ENCODE data around the gene DBI. TPM values are rescaled to one million over a fixed set of nuclear protein-coding genes. Genes with fewer than 3 reads are reported as not detected.

DBI gene
- polyA plus RNA-seq, 4 donors: 461 to 1,006 (median 574) TPM

- no peak for FAIRE-seq
- H3K27ac ChIP-seq (ENCODE audit: low read depth in 1 of 3, low read length in 2 of 3): no peak overlapping the region
- no peak overlapping the region for H3K4me3 ChIP-seq (ENCODE audit: low read depth in 1 of 3, low read length in 3 of 3)
- no peaks in the 10 kb centered on the region for H3K27me3 ChIP-seq (ENCODE audit: control insufficient read depth in 3 of 3, insufficient read depth in 3 of 3, low read length in 3 of 3)
- DNase-seq: no peak
- H3K4me1 ChIP-seq (ENCODE audit: control insufficient read depth in 3 of 3, insufficient read depth in 2 of 3, low read depth in 1 of 3, low read length in 2 of 3): no peaks in the 10 kb centered on the region
- H3K9me3 ChIP-seq (ENCODE audit: control insufficient read depth in 2 of 2, insufficient read depth in 1 of 2, low read depth in 1 of 2, low read length in 1 of 2): no peaks in the 10 kb centered on the region
- H3K36me3 ChIP-seq (ENCODE audit: control insufficient read depth in 3 of 3, insufficient read depth in 2 of 3, low read depth in 1 of 3, low read length in 3 of 3): no peaks in the 10 kb centered on the region
- 71 to 84% (median 73%) methylated on average over 4 of the region's 4 CpGs for WGBS, 3 donors
These were observed 16.3 kb upstream of the DBI start for GRCh38 chr2:119350311-119350998.

DNA sequence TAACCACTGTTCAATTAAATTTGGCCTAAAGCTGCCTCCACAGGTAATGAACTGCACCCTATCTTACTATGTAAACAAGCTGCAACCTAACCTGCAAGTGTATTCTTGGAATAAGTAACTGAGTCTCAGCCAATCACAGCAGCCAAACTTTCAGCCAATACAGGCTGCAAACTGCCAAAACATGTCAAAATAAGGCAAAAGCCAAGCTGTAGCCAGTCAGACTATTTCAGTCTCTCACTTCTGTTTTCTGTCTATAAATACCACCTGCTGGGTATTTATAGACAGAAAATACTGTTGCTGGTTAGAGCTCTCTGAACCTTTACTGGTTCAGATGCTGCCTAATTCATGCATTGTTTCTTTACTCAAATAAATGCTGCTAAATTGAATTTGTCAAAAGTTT, 14.4 kb upstream of the DBI start:
- no peak for DNase-seq
- Histone ChIP-seq H3K27me3 (ENCODE audit: control insufficient read depth in 3 of 3, insufficient read depth in 3 of 3, low read length in 3 of 3) (no peaks in the 10 kb centered on the region), H3K27ac (ENCODE audit: low read depth in 1 of 3, low read length in 2 of 3) (no peak overlapping the region), H3K9me3 (ENCODE audit: control insufficient read depth in 2 of 2, insufficient read depth in 1 of 2, low read depth in 1 of 2, low read length in 1 of 2) (no peaks in the 10 kb centered on the region), H3K36me3 (ENCODE audit: control insufficient read depth in 3 of 3, insufficient read depth in 2 of 3, low read depth in 1 of 3, low read length in 3 of 3) (no peaks in the 10 kb centered on the region), H3K4me3 (ENCODE audit: low read depth in 1 of 3, low read length in 3 of 3) (no peak overlapping the region), H3K4me1 (ENCODE audit: control insufficient read depth in 3 of 3, insufficient read depth in 2 of 3, low read depth in 1 of 3, low read length in 2 of 3) (no peaks in the 10 kb centered on the region)
- FAIRE-seq: no peak

- DNase-seq (no peak), FAIRE-seq (no peak)
- H3K4me1 ChIP-seq (ENCODE audit: control insufficient read depth in 3 of 3, insufficient read depth in 2 of 3, low read depth in 1 of 3, low read length in 2 of 3): no peaks in the 10 kb centered on the region
- H3K27me3 ChIP-seq (ENCODE audit: control insufficient read depth in 3 of 3, insufficient read depth in 3 of 3, low read length in 3 of 3): no peaks in the 10 kb centered on the region
- no peaks in the 10 kb centered on the region for H3K36me3 ChIP-seq (ENCODE audit: control insufficient read depth in 3 of 3, insufficient read depth in 2 of 3, low read depth in 1 of 3, low read length in 3 of 3)
- no peak overlapping the region for H3K4me3 ChIP-seq (ENCODE audit: low read depth in 1 of 3, low read length in 3 of 3)
- H3K27ac ChIP-seq (ENCODE audit: low read depth in 1 of 3, low read length in 2 of 3): no peak overlapping the region
- 88 to 89% (median 89%) methylated on average over 1 of the region's 1 CpG for WGBS, 3 donors
- no peaks in the 10 kb centered on the region for H3K9me3 ChIP-seq (ENCODE audit: control insufficient read depth in 2 of 2, insufficient read depth in 1 of 2, low read depth in 1 of 2, low read length in 1 of 2)
These were observed 11.9 kb upstream of the DBI start for GRCh38 chr2:119354860-119355259.

DNA sequence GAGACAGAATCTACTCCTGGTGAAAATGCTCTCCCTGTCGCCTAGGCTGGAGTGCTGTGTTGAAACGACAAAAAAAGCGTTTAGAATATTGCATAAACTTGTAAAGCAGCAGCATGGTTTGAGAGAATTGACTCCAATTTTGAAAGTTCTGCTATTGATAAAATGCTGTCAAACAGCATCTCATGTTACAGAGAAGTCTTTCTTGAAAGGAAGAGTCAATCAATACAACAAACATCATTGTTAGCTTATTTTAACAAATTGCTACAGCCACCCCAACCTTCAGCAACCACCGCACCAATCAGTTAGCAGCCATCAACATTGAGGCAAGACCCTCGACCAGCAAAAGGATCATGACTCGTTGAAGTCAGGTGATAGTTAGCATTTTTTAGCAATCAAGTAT, 7.0 kb upstream of the DBI start:
- no peak overlapping the region for H3K4me3 ChIP-seq (ENCODE audit: low read depth in 1 of 3, low read length in 3 of 3)
- 88 to 93% (median 92%) methylated on average over 6 of the region's 6 CpGs for WGBS, 3 donors
- no peaks in the 10 kb centered on the region for H3K9me3 ChIP-seq (ENCODE audit: control insufficient read depth in 2 of 2, insufficient read depth in 1 of 2, low read depth in 1 of 2, low read length in 1 of 2)
- H3K27me3 ChIP-seq (ENCODE audit: control insufficient read depth in 3 of 3, insufficient read depth in 3 of 3, low read length in 3 of 3): no peaks in the 10 kb centered on the region
- no peak for DNase-seq
- H3K36me3 ChIP-seq (ENCODE audit: control insufficient read depth in 3 of 3, insufficient read depth in 2 of 3, low read depth in 1 of 3, low read length in 3 of 3): no peaks in the 10 kb centered on the region
- H3K4me1 ChIP-seq (ENCODE audit: control insufficient read depth in 3 of 3, insufficient read depth in 2 of 3, low read depth in 1 of 3, low read length in 2 of 3): peaks cover 0 to 2% (median 0%) of the 10 kb centered on the region in 3 donors
- no peak for FAIRE-seq
- no peak overlapping the region for H3K27ac ChIP-seq (ENCODE audit: low read depth in 1 of 3, low read length in 2 of 3)

GRCh38 chr2:119360423-119360966, 6.3 kb upstream of the DBI start:
- FAIRE-seq (no peak), DNase-seq (no peak)
- no peak overlapping the region for H3K27ac ChIP-seq (ENCODE audit: low read depth in 1 of 3, low read length in 2 of 3)
- H3K9me3 ChIP-seq (ENCODE audit: control insufficient read depth in 2 of 2, insufficient read depth in 1 of 2, low read depth in 1 of 2, low read length in 1 of 2): no peaks in the 10 kb centered on the region
- no peak overlapping the region for H3K4me3 ChIP-seq (ENCODE audit: low read depth in 1 of 3, low read length in 3 of 3)
- H3K27me3 ChIP-seq (ENCODE audit: control insufficient read depth in 3 of 3, insufficient read depth in 3 of 3, low read length in 3 of 3): no peaks in the 10 kb centered on the region
- peaks cover 2 to 4% (median 2%) of the 10 kb centered on the region in 3 donors for H3K4me1 ChIP-seq (ENCODE audit: control insufficient read depth in 3 of 3, insufficient read depth in 2 of 3, low read depth in 1 of 3, low read length in 2 of 3)
- no peaks in the 10 kb centered on the region for H3K36me3 ChIP-seq (ENCODE audit: control insufficient read depth in 3 of 3, insufficient read depth in 2 of 3, low read depth in 1 of 3, low read length in 3 of 3)
- 84 to 100% (median 88%) methylated on average over 2 of the region's 2 CpGs for WGBS, 3 donors

- H3K27me3 ChIP-seq (ENCODE audit: control insufficient read depth in 3 of 3, insufficient read depth in 3 of 3, low read length in 3 of 3): no peaks in the 10 kb centered on the region
- FAIRE-seq: no peak
- H3K4me3 ChIP-seq (ENCODE audit: low read depth in 1 of 3, low read length in 3 of 3): no peak overlapping the region
- no peak overlapping the region for H3K27ac ChIP-seq (ENCODE audit: low read depth in 1 of 3, low read length in 2 of 3)
- DNase-seq: no peak
- peaks cover 4 to 20% (median 5%) of the 10 kb centered on the region in 3 donors for H3K36me3 ChIP-seq (ENCODE audit: control insufficient read depth in 3 of 3, insufficient read depth in 2 of 3, low read depth in 1 of 3, low read length in 3 of 3)
- 87 to 92% (median 92%) methylated on average over 6 of the region's 6 CpGs for WGBS, 3 donors
- no peaks in the 10 kb centered on the region for H3K9me3 ChIP-seq (ENCODE audit: control insufficient read depth in 2 of 2, insufficient read depth in 1 of 2, low read depth in 1 of 2, low read length in 1 of 2)
- peaks cover 2 to 20% (median 4%) of the 10 kb centered on the region in 3 donors for H3K4me1 ChIP-seq (ENCODE audit: control insufficient read depth in 3 of 3, insufficient read depth in 2 of 3, low read depth in 1 of 3, low read length in 2 of 3)
These were observed 2.0 kb upstream of the DBI start for GRCh38 chr2:119364798-119365197.

- H3K27ac ChIP-seq (ENCODE audit: low read depth in 1 of 3, low read length in 2 of 3): peak overlapping the region in 1 of 3 donors; percentile 17
- no peaks in the 10 kb centered on the region for H3K27me3 ChIP-seq (ENCODE audit: control insufficient read depth in 3 of 3, insufficient read depth in 3 of 3, low read length in 3 of 3)
- peaks cover 2 to 20% (median 4%) of the 10 kb centered on the region in 3 donors for H3K4me1 ChIP-seq (ENCODE audit: control insufficient read depth in 3 of 3, insufficient read depth in 2 of 3, low read depth in 1 of 3, low read length in 2 of 3)
- FAIRE-seq: no peak
- DNase-seq: no peak
- whole genome bisulfite sequencing, 3 donors: 24 to 44% (median 44%) methylated on average over 6 of the region's 6 CpGs
- H3K36me3 ChIP-seq (ENCODE audit: control insufficient read depth in 3 of 3, insufficient read depth in 2 of 3, low read depth in 1 of 3, low read length in 3 of 3): peaks cover 7 to 23% (median 7%) of the 10 kb centered on the region in 3 donors
- H3K4me3 ChIP-seq (ENCODE audit: low read depth in 1 of 3, low read length in 3 of 3): peak overlapping the region in 2 of 3 donors; percentile 75 to 86
- H3K9me3 ChIP-seq (ENCODE audit: control insufficient read depth in 2 of 2, insufficient read depth in 1 of 2, low read depth in 1 of 2, low read length in 1 of 2): no peaks in the 10 kb centered on the region
These were observed 1.3 kb upstream of the DBI start for GRCh38 chr2:119365436-119365835.

GRCh38 chr2:119366161-119366648, 572 bp upstream of the DBI start:
- Histone ChIP-seq H3K27ac (ENCODE audit: low read depth in 1 of 3, low read length in 2 of 3) (peak overlapping the region; percentile 83 to 95 (median 93)), H3K9me3 (ENCODE audit: control insufficient read depth in 2 of 2, insufficient read depth in 1 of 2, low read depth in 1 of 2, low read length in 1 of 2) (no peaks in the 10 kb centered on the region), H3K36me3 (ENCODE audit: control insufficient read depth in 3 of 3, insufficient read depth in 2 of 3, low read depth in 1 of 3, low read length in 3 of 3) (peaks cover 14 to 31% (median 15%) of the 10 kb centered on the region in 3 donors), H3K4me3 (ENCODE audit: low read depth in 1 of 3, low read length in 3 of 3) (peak overlapping the region; percentile 75 to 86 (median 79)), H3K4me1 (ENCODE audit: control insufficient read depth in 3 of 3, insufficient read depth in 2 of 3, low read depth in 1 of 3, low read length in 2 of 3) (peaks cover 2 to 20% (median 4%) of the 10 kb centered on the region in 3 donors), H3K27me3 (ENCODE audit: control insufficient read depth in 3 of 3, insufficient read depth in 3 of 3, low read length in 3 of 3) (no peaks in the 10 kb centered on the region)
- WGBS, 3 donors: 1 to 2% (median 1%) methylated on average over 17 of the region's 17 CpGs
- DNase-seq: peak; percentile 45 to 73
- FAIRE-seq: no peak
